SH-SY5Y (cell line): ENCODE results near the gene HIVEP2.

Source experiments
- GATA2 ChIP-seq: IDR thresholded peaks from 2 replicates; pipeline ENCODE4 v1.6.1; 2011; ENCODE audit warnings: mild to moderate bottlenecking, low read depth, low read length
- GATA3 ChIP-seq: IDR thresholded peaks from 2 replicates; pipeline ENCODE4 v1.6.1; 2011; ENCODE audit warnings: low read depth, mild to moderate bottlenecking, low read length, moderate library complexity

GRCh38 chr6:142737368-142738034, 207.5 kb downstream of the HIVEP2 start:
- no peak for TF ChIP-seq GATA3
- no peak for TF ChIP-seq GATA2
